ENCODE results near the gene MED12L.

MED12L gene

DNA sequence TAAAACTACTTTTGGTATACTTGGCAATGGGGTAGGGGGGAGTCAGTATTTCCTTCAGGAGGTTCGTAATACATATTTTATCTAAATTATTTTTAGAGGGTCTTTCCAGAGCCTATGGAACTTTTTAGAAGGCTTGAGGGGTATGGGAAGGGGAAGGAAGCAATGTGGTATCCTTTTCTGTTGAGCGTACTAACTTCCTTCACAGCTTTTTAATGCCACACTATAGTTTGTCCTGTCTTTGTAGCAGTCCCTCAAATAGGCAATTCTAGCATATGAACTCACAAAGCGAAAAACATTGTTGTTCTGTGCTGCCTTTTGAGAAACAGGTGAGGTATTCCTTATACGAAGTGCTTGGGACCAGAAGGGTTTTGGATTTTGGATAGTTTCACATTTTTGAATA lies 266.2 kb downstream of the MED12L start:
- H3K4me3 ChIP-seq (ENCODE audit: low read depth in 1 of 2, low read length in 2 of 2), result no peak overlapping the region
- H3K36me3 ChIP-seq (ENCODE audit: insufficient read depth, low read length), result no peaks in the 10 kb centered on the region
- H3K9ac ChIP-seq (ENCODE audit: low read length), result no peak overlapping the region
- no peaks in the 10 kb centered on the region for H3K4me1 ChIP-seq (ENCODE audit: insufficient read depth, low read length)
- no peak overlapping the region for H3K27ac ChIP-seq (ENCODE audit: low read depth, low read length)
- no peaks in the 10 kb centered on the region for H3K9me3 ChIP-seq (ENCODE audit: low read length)
- H3K27me3 ChIP-seq (ENCODE audit: control insufficient read depth in 1 of 2, insufficient read depth in 2 of 2, low read length in 2 of 2), result no peaks in the 10 kb centered on the region

DNA sequence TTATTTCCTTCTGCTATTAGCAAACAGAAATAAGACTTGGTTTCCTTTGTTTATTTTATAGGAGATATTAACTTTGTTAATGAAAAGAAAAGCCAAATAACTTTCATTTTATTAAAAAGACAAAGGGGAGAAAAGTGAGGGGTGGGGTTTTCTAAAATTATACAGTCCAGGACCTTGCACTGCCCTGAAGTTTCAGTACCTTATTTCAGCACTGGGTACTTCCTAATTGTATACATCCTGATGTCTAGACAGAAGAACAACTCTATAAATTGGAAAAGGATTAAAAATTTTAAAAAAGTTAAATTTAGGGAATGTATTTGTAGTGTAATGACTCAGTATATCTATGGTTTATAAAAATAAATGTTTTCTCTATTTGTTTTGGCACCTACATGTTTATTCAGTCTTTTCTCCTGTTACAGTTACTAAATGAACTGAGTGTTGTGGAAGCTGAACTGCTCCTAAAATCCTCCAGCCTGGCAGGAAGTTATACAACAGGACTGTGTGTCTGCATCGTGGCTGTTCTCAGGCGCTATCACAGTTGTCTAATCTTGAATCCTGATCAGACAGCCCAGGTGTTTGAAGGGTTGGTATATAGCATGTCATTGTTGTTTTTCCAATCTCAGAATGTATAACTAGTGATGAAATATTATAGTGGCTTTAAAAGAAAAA lies 271.5 kb downstream of the MED12L start:
- no peak overlapping the region for H3K4me3 ChIP-seq (ENCODE audit: low read depth in 1 of 2, low read length in 2 of 2)
- no peaks in the 10 kb centered on the region for H3K9me3 ChIP-seq (ENCODE audit: low read length)
- H3K27ac ChIP-seq (ENCODE audit: low read depth, low read length), result no peak overlapping the region
- no peak overlapping the region for H3K9ac ChIP-seq (ENCODE audit: low read length)
- H3K4me1 ChIP-seq (ENCODE audit: insufficient read depth, low read length), result no peaks in the 10 kb centered on the region
- no peaks in the 10 kb centered on the region for H3K27me3 ChIP-seq (ENCODE audit: control insufficient read depth in 1 of 2, insufficient read depth in 2 of 2, low read length in 2 of 2)
- no peaks in the 10 kb centered on the region for H3K36me3 ChIP-seq (ENCODE audit: insufficient read depth, low read length)

DNA sequence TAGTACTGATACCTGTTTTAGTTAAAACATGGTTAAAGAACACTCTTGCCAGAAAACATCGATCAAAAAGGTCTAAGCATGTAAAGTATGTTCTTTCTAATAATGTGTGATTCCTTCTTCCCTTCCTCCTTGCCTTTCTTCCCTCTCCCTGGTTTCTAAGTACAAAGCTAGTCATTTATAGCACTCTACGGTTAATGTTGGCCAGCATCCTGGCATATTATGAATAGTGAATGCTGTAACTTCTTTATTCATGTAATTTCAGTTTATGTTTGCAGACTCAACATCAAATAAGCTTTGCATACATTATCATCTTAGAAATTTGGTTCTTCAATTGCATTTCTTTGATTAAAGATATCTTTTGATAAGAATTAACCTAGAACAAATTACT lies 272.0 kb downstream of the MED12L start:
- no peak overlapping the region for H3K4me3 ChIP-seq (ENCODE audit: low read depth in 1 of 2, low read length in 2 of 2)
- no peaks in the 10 kb centered on the region for H3K36me3 ChIP-seq (ENCODE audit: insufficient read depth, low read length)
- H3K9ac ChIP-seq (ENCODE audit: low read length), result no peak overlapping the region
- no peaks in the 10 kb centered on the region for H3K4me1 ChIP-seq (ENCODE audit: insufficient read depth, low read length)
- no peaks in the 10 kb centered on the region for H3K27me3 ChIP-seq (ENCODE audit: control insufficient read depth in 1 of 2, insufficient read depth in 2 of 2, low read length in 2 of 2)
- no peaks in the 10 kb centered on the region for H3K9me3 ChIP-seq (ENCODE audit: low read length)
- no peak overlapping the region for H3K27ac ChIP-seq (ENCODE audit: low read depth, low read length)

DNA sequence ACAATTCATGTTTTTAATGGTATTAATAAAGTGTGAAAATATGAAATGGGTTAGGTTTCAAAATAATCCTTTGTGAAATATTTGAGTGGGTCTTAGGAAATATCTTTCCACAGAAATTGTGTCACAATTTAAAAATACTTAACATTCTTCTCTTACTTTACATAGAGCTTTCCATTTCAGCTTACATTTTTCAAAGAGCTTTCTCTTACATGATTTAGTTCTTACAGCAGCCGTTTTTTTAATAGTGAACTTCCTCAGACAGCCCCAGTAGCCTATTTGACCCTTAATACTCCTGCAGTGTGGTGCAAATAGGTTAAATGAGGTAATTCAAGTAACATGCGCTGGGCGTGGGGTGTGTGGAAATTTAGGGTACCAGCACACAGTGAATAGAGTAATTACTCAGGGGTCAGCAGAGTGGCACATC lies 277.3 kb downstream of the MED12L start:
- no peak overlapping the region for H3K27ac ChIP-seq (ENCODE audit: low read depth, low read length)
- no peak overlapping the region for H3K4me3 ChIP-seq (ENCODE audit: low read depth in 1 of 2, low read length in 2 of 2)
- no peak overlapping the region for H3K9ac ChIP-seq (ENCODE audit: low read length)
- no peaks in the 10 kb centered on the region for H3K4me1 ChIP-seq (ENCODE audit: insufficient read depth, low read length)
- H3K27me3 ChIP-seq (ENCODE audit: control insufficient read depth in 1 of 2, insufficient read depth in 2 of 2, low read length in 2 of 2), result no peaks in the 10 kb centered on the region
- no peaks in the 10 kb centered on the region for H3K9me3 ChIP-seq (ENCODE audit: low read length)
- H3K36me3 ChIP-seq (ENCODE audit: insufficient read depth, low read length), result no peaks in the 10 kb centered on the region

DNA sequence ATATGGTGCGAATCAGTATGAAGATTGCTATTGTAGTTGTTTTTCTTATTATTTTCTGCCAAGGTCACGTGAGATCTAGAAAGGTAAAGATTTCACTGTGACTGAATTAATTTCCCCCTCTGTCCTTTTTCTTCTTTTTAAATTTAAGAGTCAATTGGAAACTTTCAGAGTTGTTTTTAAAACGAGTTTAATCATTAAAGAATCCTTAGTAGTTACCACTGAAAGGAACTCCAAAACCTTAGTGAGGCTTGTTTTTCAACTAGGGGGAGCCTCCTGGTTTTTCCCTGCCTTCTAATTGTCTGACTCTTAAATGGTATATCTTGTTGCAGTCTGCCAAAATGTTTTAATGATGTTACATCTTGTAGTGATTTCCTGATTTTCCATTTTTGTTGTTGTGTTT lies 281.5 kb downstream of the MED12L start:
- H3K4me3 ChIP-seq (ENCODE audit: low read depth in 1 of 2, low read length in 2 of 2), result no peak overlapping the region
- no peak overlapping the region for H3K27ac ChIP-seq (ENCODE audit: low read depth, low read length)
- no peak overlapping the region for H3K9ac ChIP-seq (ENCODE audit: low read length)
- H3K4me1 ChIP-seq (ENCODE audit: insufficient read depth, low read length), result no peaks in the 10 kb centered on the region
- H3K9me3 ChIP-seq (ENCODE audit: low read length), result no peaks in the 10 kb centered on the region
- H3K36me3 ChIP-seq (ENCODE audit: insufficient read depth, low read length), result no peaks in the 10 kb centered on the region
- H3K27me3 ChIP-seq (ENCODE audit: control insufficient read depth in 1 of 2, insufficient read depth in 2 of 2, low read length in 2 of 2), result no peaks in the 10 kb centered on the region

DNA sequence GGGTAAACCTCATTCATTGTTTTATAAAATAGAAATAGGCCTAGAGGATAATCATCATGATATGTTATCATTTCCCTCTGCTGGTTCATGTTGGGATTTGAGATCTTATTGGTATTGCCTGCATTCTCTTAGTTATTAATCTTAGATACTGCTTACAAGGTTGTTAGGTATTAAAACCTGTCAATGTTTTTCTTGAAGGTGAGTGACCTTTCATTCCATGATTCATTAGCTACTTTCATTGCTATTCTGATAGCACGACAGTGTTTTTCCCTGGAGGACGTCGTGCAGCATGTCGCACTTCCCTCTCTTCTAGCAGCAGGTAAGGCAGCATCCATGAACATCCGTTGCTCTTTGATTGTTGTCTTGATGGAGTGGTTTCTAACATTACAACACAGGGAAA lies 282.0 kb downstream of the MED12L start:
- H3K27me3 ChIP-seq (ENCODE audit: control insufficient read depth in 1 of 2, insufficient read depth in 2 of 2, low read length in 2 of 2), result no peaks in the 10 kb centered on the region

DNA sequence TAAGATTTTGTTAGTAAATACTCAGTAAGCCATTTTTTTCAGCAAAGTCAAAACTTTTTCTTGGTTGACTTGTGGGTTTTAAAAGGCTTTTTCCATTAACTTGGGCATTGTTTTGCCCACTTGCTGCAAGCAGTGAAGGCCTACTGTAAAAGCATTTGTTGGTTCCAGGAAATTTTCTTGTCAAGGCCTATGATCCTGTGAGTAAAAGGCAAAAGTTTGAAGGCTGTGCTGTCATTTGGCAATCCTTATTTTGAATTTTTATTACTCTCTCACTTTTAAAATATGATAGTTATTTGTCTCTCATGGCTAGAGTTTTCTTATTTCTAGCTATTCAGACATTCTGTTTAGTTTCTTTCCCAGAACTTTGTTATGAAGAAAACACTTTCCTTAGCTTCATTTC lies 286.1 kb downstream of the MED12L start:
- no peak overlapping the region for H3K4me3 ChIP-seq (ENCODE audit: low read depth in 1 of 2, low read length in 2 of 2)
- H3K4me1 ChIP-seq (ENCODE audit: insufficient read depth, low read length), result no peaks in the 10 kb centered on the region
- H3K27me3 ChIP-seq (ENCODE audit: control insufficient read depth in 1 of 2, insufficient read depth in 2 of 2, low read length in 2 of 2), result no peaks in the 10 kb centered on the region
- no peaks in the 10 kb centered on the region for H3K9me3 ChIP-seq (ENCODE audit: low read length)
- H3K27ac ChIP-seq (ENCODE audit: low read depth, low read length), result no peak overlapping the region
- H3K36me3 ChIP-seq (ENCODE audit: insufficient read depth, low read length), result no peaks in the 10 kb centered on the region
- H3K9ac ChIP-seq (ENCODE audit: low read length), result no peak overlapping the region

More for the DNA sequence above, 282.0 kb downstream of the MED12L start:
- no peaks in the 10 kb centered on the region for H3K9me3 ChIP-seq (ENCODE audit: low read length)
- no peak overlapping the region for H3K4me3 ChIP-seq (ENCODE audit: low read depth in 1 of 2, low read length in 2 of 2)
- H3K27ac ChIP-seq (ENCODE audit: low read depth, low read length), result no peak overlapping the region
- H3K9ac ChIP-seq (ENCODE audit: low read length), result no peak overlapping the region
- H3K36me3 ChIP-seq (ENCODE audit: insufficient read depth, low read length), result no peaks in the 10 kb centered on the region
- H3K4me1 ChIP-seq (ENCODE audit: insufficient read depth, low read length), result no peaks in the 10 kb centered on the region

DNA sequence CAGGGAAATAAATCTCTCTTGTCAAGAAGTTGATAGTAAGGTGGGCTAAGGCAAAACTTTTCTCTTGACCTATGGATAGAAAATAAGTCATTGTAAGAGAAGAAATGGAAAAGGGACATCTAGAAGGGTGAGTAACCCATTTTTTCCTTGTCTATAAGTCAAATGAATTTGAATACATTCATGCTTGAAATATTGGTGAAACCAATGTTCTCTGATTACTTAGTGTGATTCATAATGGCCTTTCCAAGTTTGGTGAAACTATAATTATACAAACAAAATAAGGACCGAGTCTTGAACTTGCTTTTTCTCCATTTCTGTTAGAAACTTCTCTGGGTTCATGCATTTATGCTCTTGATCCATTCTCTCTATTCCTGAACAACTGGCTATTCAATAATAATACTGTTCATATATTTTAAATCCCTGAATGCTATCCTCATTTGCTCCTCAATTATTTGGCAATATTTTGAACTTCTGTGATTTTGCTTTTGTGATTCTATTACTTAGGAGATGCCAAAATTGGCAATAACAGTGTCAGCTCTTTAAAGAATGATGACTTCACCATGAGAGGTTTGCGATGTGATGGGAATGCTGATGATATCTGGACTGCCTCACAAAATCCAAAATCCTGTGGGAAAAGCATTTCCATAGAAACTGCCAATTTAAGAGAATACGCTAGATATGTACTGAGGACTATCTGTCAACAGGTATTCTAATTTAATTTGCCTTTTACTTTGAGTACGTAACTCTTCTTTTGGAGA lies 286.8 kb downstream of the MED12L start:
- Histone ChIP-seq H3K4me3 (ENCODE audit: low read depth in 1 of 2, low read length in 2 of 2) (no peak overlapping the region), H3K9ac (ENCODE audit: low read length) (no peak overlapping the region), H3K4me1 (ENCODE audit: insufficient read depth, low read length) (no peaks in the 10 kb centered on the region), H3K36me3 (ENCODE audit: insufficient read depth, low read length) (no peaks in the 10 kb centered on the region), H3K27me3 (ENCODE audit: control insufficient read depth in 1 of 2, insufficient read depth in 2 of 2, low read length in 2 of 2) (no peaks in the 10 kb centered on the region), H3K9me3 (ENCODE audit: low read length) (no peaks in the 10 kb centered on the region), H3K27ac (ENCODE audit: low read depth, low read length) (no peak overlapping the region)

DNA sequence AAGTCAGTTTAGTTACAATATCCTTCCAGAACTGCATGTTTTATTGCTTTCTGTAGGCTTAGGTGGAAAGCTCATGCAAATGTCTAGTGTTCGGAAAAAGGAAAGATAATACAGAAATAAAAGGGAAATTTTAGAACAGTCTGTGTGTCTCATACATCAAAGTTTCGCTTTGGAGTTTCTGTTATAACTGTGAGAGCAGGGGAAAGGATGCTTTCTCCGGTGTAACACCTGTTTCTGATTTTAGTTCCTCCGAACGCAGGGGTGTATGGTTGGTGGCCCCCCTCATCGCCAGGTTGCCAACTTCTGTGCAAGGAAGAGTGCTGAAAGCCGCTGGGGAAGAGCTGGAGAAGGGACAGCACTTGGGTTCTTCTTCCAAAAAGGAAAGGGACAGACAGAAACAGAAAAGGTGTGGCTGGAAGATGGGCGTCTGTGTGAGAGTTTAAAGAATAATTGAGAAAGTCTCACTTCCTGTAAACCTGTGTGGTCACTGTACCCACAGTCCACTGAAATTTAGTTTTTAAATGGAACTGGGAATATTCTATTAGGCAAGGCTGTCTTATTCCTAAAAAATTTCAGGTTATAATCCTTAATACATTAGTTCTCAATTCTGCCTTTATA lies 292.4 kb downstream of the MED12L start:
- no peaks in the 10 kb centered on the region for H3K9me3 ChIP-seq (ENCODE audit: low read length)
- no peaks in the 10 kb centered on the region for H3K36me3 ChIP-seq (ENCODE audit: insufficient read depth, low read length)
- H3K27ac ChIP-seq (ENCODE audit: low read depth, low read length), result no peak overlapping the region
- H3K9ac ChIP-seq (ENCODE audit: low read length), result no peak overlapping the region
- no peak overlapping the region for H3K4me3 ChIP-seq (ENCODE audit: low read depth in 1 of 2, low read length in 2 of 2)
- H3K4me1 ChIP-seq (ENCODE audit: insufficient read depth, low read length), result no peaks in the 10 kb centered on the region
- no peaks in the 10 kb centered on the region for H3K27me3 ChIP-seq (ENCODE audit: control insufficient read depth in 1 of 2, insufficient read depth in 2 of 2, low read length in 2 of 2)

DNA sequence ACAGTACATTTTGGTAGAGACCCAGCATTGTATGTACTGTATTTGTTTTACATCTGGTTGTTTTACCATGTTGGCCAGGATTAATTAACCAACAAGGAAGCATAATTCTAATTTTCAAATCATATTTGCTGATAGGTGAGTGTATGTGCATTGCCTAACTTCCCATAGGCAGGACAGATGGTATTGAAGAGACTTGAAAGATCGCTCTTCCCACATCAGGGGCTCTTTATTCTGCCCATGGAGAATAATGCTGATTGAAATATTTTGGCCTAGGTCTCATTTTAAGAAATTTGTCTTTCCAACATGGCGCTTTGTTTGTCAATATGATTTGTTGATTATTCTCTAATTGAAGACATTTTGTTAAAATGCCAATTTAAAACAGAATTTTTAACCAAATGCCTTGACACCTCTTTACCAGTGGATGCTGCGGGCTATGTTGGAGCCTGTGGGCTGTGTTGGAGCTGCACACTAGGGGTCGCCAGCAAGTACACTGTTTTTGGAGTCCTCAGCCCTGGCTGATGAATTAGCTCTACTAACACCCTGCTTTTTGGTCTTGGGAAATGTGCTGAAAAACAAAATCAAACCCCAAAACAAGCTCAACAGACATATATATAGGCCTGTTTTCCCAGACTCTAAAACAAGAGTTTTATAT lies 293.7 kb downstream of the MED12L start:
- no peaks in the 10 kb centered on the region for H3K36me3 ChIP-seq (ENCODE audit: insufficient read depth, low read length)
- no peak overlapping the region for H3K27ac ChIP-seq (ENCODE audit: low read depth, low read length)
- no peak overlapping the region for H3K9ac ChIP-seq (ENCODE audit: low read length)
- H3K9me3 ChIP-seq (ENCODE audit: low read length), result no peaks in the 10 kb centered on the region
- no peaks in the 10 kb centered on the region for H3K4me1 ChIP-seq (ENCODE audit: insufficient read depth, low read length)
- no peaks in the 10 kb centered on the region for H3K27me3 ChIP-seq (ENCODE audit: control insufficient read depth in 1 of 2, insufficient read depth in 2 of 2, low read length in 2 of 2)
- no peak overlapping the region for H3K4me3 ChIP-seq (ENCODE audit: low read depth in 1 of 2, low read length in 2 of 2)

DNA sequence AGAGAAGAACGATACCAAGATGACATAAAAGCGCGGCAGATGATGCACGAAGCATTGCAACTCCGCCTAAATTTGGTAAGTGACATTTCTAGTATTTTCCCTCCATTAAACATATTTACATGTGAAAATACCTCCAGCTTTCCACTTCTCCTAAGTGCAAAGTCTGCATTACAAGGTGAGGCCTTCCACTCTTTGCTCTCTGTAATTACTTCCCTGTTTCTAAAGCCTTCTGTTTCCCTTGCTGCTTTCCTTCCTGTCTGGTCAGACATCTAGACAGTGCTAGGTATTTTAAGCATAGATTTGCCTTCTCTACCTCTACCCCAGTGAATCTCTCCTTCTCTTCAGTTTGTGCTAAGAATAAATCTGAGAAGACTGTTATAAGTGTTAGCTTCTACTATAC lies 297.2 kb downstream of the MED12L start:
- H3K9ac ChIP-seq (ENCODE audit: low read length), result no peak overlapping the region
- no peak overlapping the region for H3K4me3 ChIP-seq (ENCODE audit: low read depth in 1 of 2, low read length in 2 of 2)
- H3K36me3 ChIP-seq (ENCODE audit: insufficient read depth, low read length), result no peaks in the 10 kb centered on the region
- H3K9me3 ChIP-seq (ENCODE audit: low read length), result no peaks in the 10 kb centered on the region
- no peaks in the 10 kb centered on the region for H3K4me1 ChIP-seq (ENCODE audit: insufficient read depth, low read length)
- H3K27me3 ChIP-seq (ENCODE audit: control insufficient read depth in 1 of 2, insufficient read depth in 2 of 2, low read length in 2 of 2), result no peaks in the 10 kb centered on the region
- H3K27ac ChIP-seq (ENCODE audit: low read depth, low read length), result no peak overlapping the region
